M059J (cell line): ENCODE data around the gene FCMR. TPM values are rescaled to one million over a fixed set of nuclear protein-coding genes. Genes with fewer than 3 reads are reported as not detected.
"Not testable (repeated sequence)": the region's sequence is repeated elsewhere in the genome, so short reads cannot be mapped to it uniquely, and the experiment has no call there.

ENCODE experiments used
- DNase-seq: peaks from one replicate; pipeline ENCODE4 v3.0.0-alpha.2; 2012; ENCODE audit warnings: low read depth
- total RNA-seq: library from RNA; depleted of rRNA; stranded (reverse); fragments of >200 nt; shearing (Covaris generic); gene quantifications from 2 replicates; pipeline ENCODE4 v1.2.3, GENCODE V29; 2014; rRNA removed

FCMR gene
- total RNA-seq, 1 experiment from 2014 or later: 0.34 TPM

- no peak for DNase-seq
These were observed 45.9 kb downstream of the FCMR start for GRCh38 chr1:206875752-206876377.

- peak; percentile 31 for DNase-seq
These were observed 48.0 kb downstream of the FCMR start for GRCh38 chr1:206873603-206874188.

- DNase-seq: no peak
These were observed 49.6 kb downstream of the FCMR start for GRCh38 chr1:206872139-206872538.

- DNase-seq: no peak
These were observed 53.5 kb downstream of the FCMR start for GRCh38 chr1:206868264-206868663.

- no peak for DNase-seq
These were observed 54.0 kb downstream of the FCMR start for GRCh38 chr1:206867716-206868115.

- DNase-seq: no peak
These were observed 54.5 kb downstream of the FCMR start for GRCh38 chr1:206867239-206867638.

GRCh38 chr1:206866062-206866461, 55.7 kb downstream of the FCMR start:
- peak; percentile 35 for DNase-seq

- peak; percentile 88 for DNase-seq
These were observed 56.6 kb downstream of the FCMR start, which contains the start of gene IL20 for GRCh38 chr1:206864939-206865671. Gene IL20 (plus strand): TSS chr1:206865623. CDS start chr1:206865853, 230 bp downstream.

GRCh38 chr1:206863266-206863665, 58.5 kb downstream of the FCMR start:
- DNase-seq: no peak

- no peak for DNase-seq
These were observed 61.6 kb downstream of the FCMR start for GRCh38 chr1:206860165-206860564.

GRCh38 chr1:206859082-206859521, 62.6 kb downstream of the FCMR start:
- no peak for DNase-seq

GRCh38 chr1:206856674-206857464, 64.9 kb downstream of the FCMR start:
- peak; percentile 20 for DNase-seq

- no peak for DNase-seq
These were observed 65.9 kb downstream of the FCMR start for GRCh38 chr1:206855859-206856258.

- peak; percentile 71 for DNase-seq
These were observed 67.2 kb downstream of the FCMR start for GRCh38 chr1:206854401-206855129.

- not testable (repeated sequence) for DNase-seq
These were observed 68.0 kb downstream of the FCMR start for GRCh38 chr1:206853696-206854095.

Other genes with a start within 250 kb of the FCMR start
- gene MAPKAPK2, start 237.0 kb downstream of the FCMR start, total RNA-seq: 28.8 and 55.8 TPM in 2 replicates
- not detected in 2 replicates for gene IL19, start 151.2 kb downstream of the FCMR start, total RNA-seq
- not detected in 2 replicates for gene IL10, start 149.4 kb downstream of the FCMR start, total RNA-seq
- gene IL20, start 56.3 kb downstream of the FCMR start, total RNA-seq: not detected in 2 replicates
- gene IL24, start 24.5 kb downstream of the FCMR start, total RNA-seq: 1.3 and 1.8 TPM in 2 replicates
- 0.10 TPM in 1 of 2 replicates, not detected in the other for gene PIGR, start 24.5 kb upstream of the FCMR start, total RNA-seq
- gene FCAMR, start 48.5 kb upstream of the FCMR start, total RNA-seq: not detected in 2 replicates
- gene C1orf116, start 110.8 kb upstream of the FCMR start, total RNA-seq: not detected in 2 replicates
- gene YOD1, start 129.3 kb upstream of the FCMR start, total RNA-seq: 5.1 and 6.0 TPM in 2 replicates
- 6.4 and 6.5 TPM in 2 replicates for gene PFKFB2, start 131.3 kb upstream of the FCMR start, total RNA-seq
- gene C4BPB, start 166.9 kb upstream of the FCMR start, total RNA-seq: not detected in 2 replicates
- gene C4BPA, start 182.3 kb upstream of the FCMR start, total RNA-seq: 0.10 TPM in 1 of 2 replicates, not detected in the other